HG02610 (cell line): ENCODE data around the gene HOXC10.

Source experiments
- ATAC-seq: cut with Tn5 transposase; IDR thresholded peaks from one replicate; pipeline ENCODE4 v1.9.1; 2021; ENCODE audit warnings: mild to moderate bottlenecking, moderate library complexity; ENCODE audit not compliant: unreplicated experiment

The HOXC10 gene

GRCh38 chr12:53989227-53990113, 4.5 kb downstream of the HOXC10 start:
- ATAC-seq: no peak

GRCh38 chr12:53990311-53991076, 5.5 kb downstream of the HOXC10 start:
- ATAC-seq: no peak

GRCh38 chr12:53991077-53991460, 6.1 kb downstream of the HOXC10 start:
- ATAC-seq: no peak

- ATAC-seq: no peak
Measured at GRCh38 chr12:53992377-53992889, 7.5 kb downstream of the HOXC10 start.

- no peak for ATAC-seq
Measured at GRCh38 chr12:53993162-53994008, 8.4 kb downstream of the HOXC10 start.

GRCh38 chr12:53994009-53994263, 9.0 kb downstream of the HOXC10 start:
- ATAC-seq: no peak

- no peak for ATAC-seq
Measured at GRCh38 chr12:53994264-53995001, 9.5 kb downstream of the HOXC10 start.

GRCh38 chr12:53995002-53995377, 10.0 kb downstream of the HOXC10 start:
- ATAC-seq: no peak

GRCh38 chr12:53995378-53996239, 10.7 kb downstream of the HOXC10 start:
- ATAC-seq: no peak

GRCh38 chr12:53996240-53997203, 11.6 kb downstream of the HOXC10 start:
- no peak for ATAC-seq

- ATAC-seq: no peak
Measured at GRCh38 chr12:53997204-53998109, 12.5 kb downstream of the HOXC10 start.

GRCh38 chr12:53998110-53998899, 13.4 kb downstream of the HOXC10 start:
- ATAC-seq: no peak

- ATAC-seq: no peak
Measured at GRCh38 chr12:53998900-53999236, 13.9 kb downstream of the HOXC10 start.

GRCh38 chr12:53999559-54000115, 14.7 kb downstream of the HOXC10 start:
- ATAC-seq: no peak

- ATAC-seq: no peak
Measured at GRCh38 chr12:54000116-54001114, 15.5 kb downstream of the HOXC10 start, which contains the start of gene HOXC9. Gene HOXC9 (plus strand): TSS chr12:54000161. CDS start chr12:54000189, 28 bp downstream.
